ENCODE data around the gene LDLRAD3. TPM values are rescaled to one million over a fixed set of nuclear protein-coding genes. Genes with fewer than 3 reads are reported as not detected.

Gene LDLRAD3
- polyA plus RNA-seq, 3 donors = 7.3 to 14.1 (median 10.4) TPM

GRCh38 chr11:35946766-35947165 is 2.9 kb downstream of the LDLRAD3 start:
- intact Hi-C loops (cut with micrococcal nuclease) = loop anchor here in 1 of 2 donors (10.0 kb wide), 1 partner anchor 548 kb away; no protein-coding TSS in a partner anchor
- no peaks in the 10 kb centered on the region for H3K27me3 ChIP-seq (ENCODE audit: control insufficient read depth in 2 of 2, insufficient read depth in 2 of 2, low read length in 2 of 2)
- no peak overlapping the region for H3K4me3 Mint-ChIP-seq

GRCh38 chr11:35947437-35947836 is 3.6 kb downstream of the LDLRAD3 start:
- DNase-seq = no peak
- Histone ChIP-seq H2AFZ (ENCODE audit: insufficient read depth, low read depth, low read length, poor library complexity, severe bottlenecking) (no peak overlapping the region), H3K79me2 (ENCODE audit: insufficient read depth, low read length) (peaks cover 28% of the 10 kb centered on the region), H3K9ac (ENCODE audit: insufficient read depth, low read length, poor library complexity, severe bottlenecking) (no peak overlapping the region), H3K9me3 (replicated peaks in 1 of 2; ENCODE audit: control insufficient read depth in 1 of 2, insufficient read depth in 1 of 2, low read length in 2 of 2) (no peaks in the 10 kb centered on the region), H3K27me3 (ENCODE audit: control insufficient read depth in 2 of 2, insufficient read depth in 2 of 2, low read length in 2 of 2) (no peaks in the 10 kb centered on the region), H3K36me3 (replicated peaks in 1 of 2; ENCODE audit: control insufficient read depth in 1 of 2, insufficient read depth in 2 of 2, low read length in 2 of 2) (no peaks in the 10 kb centered on the region), H4K20me1 (ENCODE audit: insufficient read depth, low read length) (peaks cover 33% of the 10 kb centered on the region), H3K4me1 (ENCODE audit: control insufficient read depth in 1 of 2, insufficient read depth in 2 of 2, low read length in 2 of 2) (peaks cover 24 to 31% of the 10 kb centered on the region in 2 donors), H3K4me3 (replicated peaks in 1 of 3; ENCODE audit: low read depth in 2 of 3, low read length in 3 of 3) (no peak overlapping the region), H3K4me2 (replicated peaks; ENCODE audit: extremely low read depth, low read length, poor library complexity, severe bottlenecking) (no peak overlapping the region), H3K27ac (ENCODE audit: low read depth in 1 of 2, low read length in 2 of 2) (no peak overlapping the region)
- H3K9me3 Mint-ChIP-seq = no peaks in the 10 kb centered on the region
- H3K36me3 Mint-ChIP-seq = peaks cover 1 to 4% of the 10 kb centered on the region in 2 donors
- H3K27me3 Mint-ChIP-seq (ENCODE audit: low read depth in 3 of 3) = peaks cover 6 to 16% (median 15%) of the 10 kb centered on the region in 3 donors
- intact Hi-C loops (cut with micrococcal nuclease) = loop anchor here in 1 of 2 donors (10.0 kb wide), 1 partner anchor 547 kb away; no protein-coding TSS in a partner anchor
- no peak for TF ChIP-seq CTCF (IDR thresholded peaks at IDR 0.05)
- H3K27ac Mint-ChIP-seq = no peak overlapping the region
- H3K4me1 Mint-ChIP-seq = peaks cover 52% of the 10 kb centered on the region
- WGBS (ENCODE audit: insufficient coverage) = 100% methylated on average over 4 of the region's 4 CpGs
- no peak overlapping the region for H3K4me3 Mint-ChIP-seq

More at GRCh38 chr11:35946766-35947165, 2.9 kb downstream of the LDLRAD3 start:
- H3K27ac ChIP-seq (ENCODE audit: low read depth in 1 of 2, low read length in 2 of 2) = no peak overlapping the region
- no peak overlapping the region for H2AFZ ChIP-seq (ENCODE audit: insufficient read depth, low read depth, low read length, poor library complexity, severe bottlenecking)
- no peak for DNase-seq
- Mint-ChIP-seq H3K4me1 (peaks cover 55% of the 10 kb centered on the region), H3K27me3 (ENCODE audit: low read depth in 3 of 3) (peaks cover 6 to 17% (median 17%) of the 10 kb centered on the region in 3 donors), H3K9me3 (no peaks in the 10 kb centered on the region), H3K36me3 (peaks cover 1 to 4% of the 10 kb centered on the region in 2 donors), H3K27ac (no peak overlapping the region)
- peaks cover 32% of the 10 kb centered on the region for H4K20me1 ChIP-seq (ENCODE audit: insufficient read depth, low read length)
- H3K9ac ChIP-seq (ENCODE audit: insufficient read depth, low read length, poor library complexity, severe bottlenecking) = no peak overlapping the region
- no peak for TF ChIP-seq CTCF (IDR thresholded peaks at IDR 0.05)
- no peaks in the 10 kb centered on the region for H3K36me3 ChIP-seq (replicated peaks in 1 of 2; ENCODE audit: control insufficient read depth in 1 of 2, insufficient read depth in 2 of 2, low read length in 2 of 2)
- H3K4me3 ChIP-seq (replicated peaks in 1 of 3; ENCODE audit: low read depth in 2 of 3, low read length in 3 of 3) = no peak overlapping the region
- H3K79me2 ChIP-seq (ENCODE audit: insufficient read depth, low read length) = peaks cover 28% of the 10 kb centered on the region
- no peak overlapping the region for H3K4me2 ChIP-seq (replicated peaks; ENCODE audit: extremely low read depth, low read length, poor library complexity, severe bottlenecking)
- peaks cover 24 to 31% of the 10 kb centered on the region in 2 donors for H3K4me1 ChIP-seq (ENCODE audit: control insufficient read depth in 1 of 2, insufficient read depth in 2 of 2, low read length in 2 of 2)
- 100% methylated on average over 1 of the region's 3 CpGs for WGBS (ENCODE audit: insufficient coverage)
- no peaks in the 10 kb centered on the region for H3K9me3 ChIP-seq (replicated peaks in 1 of 2; ENCODE audit: control insufficient read depth in 1 of 2, insufficient read depth in 1 of 2, low read length in 2 of 2)
